Progenitor cell of endocrine pancreas (in vitro differentiated cells): ENCODE measurements around the gene ABCG1. TPM values are rescaled to one million over a fixed set of nuclear protein-coding genes. Genes with fewer than 3 reads are reported as not detected.

ENCODE experiments used
- DNase-seq: peaks from one replicate; pipeline ENCODE4 v3.0.0; 2021; ENCODE audit warnings: low spot score; ENCODE audit not compliant: unreplicated experiment
- H3K27ac Mint-ChIP-seq: 2 replicates; pipeline ENCODE4 v1.8.0; 2021; ENCODE audit warnings: mild to moderate bottlenecking, moderate library complexity, mixed read lengths
- H3K27me3 Mint-ChIP-seq: 2 replicates; pipeline ENCODE4 v1.8.0; 2021; ENCODE audit warnings: mixed read lengths
- H3K36me3 Mint-ChIP-seq: 2 replicates; pipeline ENCODE4 v1.8.0; 2022; ENCODE audit warnings: mixed read lengths; ENCODE audit not compliant: insufficient read depth
- H3K4me1 Mint-ChIP-seq: 2 replicates; pipeline ENCODE4 v1.8.0; 2021; ENCODE audit warnings: low read depth, mixed read lengths
- H3K4me3 Mint-ChIP-seq: 2 replicates; pipeline ENCODE4 v1.8.0; 2021; ENCODE audit warnings: low read depth, mild to moderate bottlenecking, moderate library complexity, mixed read lengths
- H3K9me3 Mint-ChIP-seq: 2 replicates; pipeline ENCODE4 v1.8.0; 2021; ENCODE audit warnings: low read depth, mixed read lengths
- CTCF ChIP-seq: fragments of 200-600 bp; sonication (generic); IDR thresholded peaks from one replicate; pipeline ENCODE4 v1.5.0; 2021; ENCODE audit warnings: antibody characterized with exemption, mild to moderate bottlenecking; ENCODE audit not compliant: unreplicated experiment
- total RNA-seq: library from RNA; stranded (reverse); gene quantifications from 2 replicates; pipeline ENCODE4 v1.2.1, GENCODE V29; 2021

Gene ABCG1
- total RNA-seq, 1 donor from 2014 or later, result 4.6 TPM

- Mint-ChIP-seq H3K4me1 (no peaks in the 10 kb centered on the region), H3K4me3 (no peak overlapping the region), H3K27me3 (peaks cover 34% of the 10 kb centered on the region), H3K27ac (no peak overlapping the region), H3K9me3 (no peaks in the 10 kb centered on the region), H3K36me3 (peaks cover 2% of the 10 kb centered on the region)
- DNase-seq, result no peak
- no peak for TF ChIP-seq CTCF
These were observed 79.3 kb downstream of the ABCG1 start for GRCh38 chr21:42298237-42298636.

GRCh38 chr21:42298657-42299056 lies 79.7 kb downstream of the ABCG1 start:
- no peak overlapping the region for H3K4me3 Mint-ChIP-seq
- H3K9me3 Mint-ChIP-seq, result no peaks in the 10 kb centered on the region
- peaks cover 2% of the 10 kb centered on the region for H3K36me3 Mint-ChIP-seq
- no peaks in the 10 kb centered on the region for H3K4me1 Mint-ChIP-seq
- peaks cover 34% of the 10 kb centered on the region for H3K27me3 Mint-ChIP-seq
- no peak for TF ChIP-seq CTCF
- no peak for DNase-seq
- no peak overlapping the region for H3K27ac Mint-ChIP-seq

GRCh38 chr21:42299324-42300044 lies 80.5 kb downstream of the ABCG1 start:
- Mint-ChIP-seq H3K4me3 (no peak overlapping the region), H3K9me3 (no peaks in the 10 kb centered on the region), H3K36me3 (peaks cover 2% of the 10 kb centered on the region), H3K27me3 (peaks cover 34% of the 10 kb centered on the region), H3K27ac (no peak overlapping the region), H3K4me1 (no peaks in the 10 kb centered on the region)
- DNase-seq, result no peak
- no peak for TF ChIP-seq CTCF

GRCh38 chr21:42300045-42300583 lies 81.2 kb downstream of the ABCG1 start:
- Mint-ChIP-seq H3K9me3 (no peaks in the 10 kb centered on the region), H3K4me3 (no peak overlapping the region), H3K27me3 (peaks cover 32% of the 10 kb centered on the region), H3K4me1 (no peaks in the 10 kb centered on the region), H3K27ac (no peak overlapping the region), H3K36me3 (peaks cover 2% of the 10 kb centered on the region)
- DNase-seq, result no peak
- no peak for TF ChIP-seq CTCF

GRCh38 chr21:42300956-42301355 lies 82.0 kb downstream of the ABCG1 start:
- Mint-ChIP-seq H3K9me3 (no peaks in the 10 kb centered on the region), H3K36me3 (peaks cover 2% of the 10 kb centered on the region), H3K4me1 (no peaks in the 10 kb centered on the region), H3K27ac (no peak overlapping the region), H3K4me3 (no peak overlapping the region), H3K27me3 (peaks cover 24% of the 10 kb centered on the region)
- TF ChIP-seq CTCF, result no peak
- DNase-seq, result no peak
